Thoracic aorta (tissue), 2 donors: ENCODE data around the gene ADAMTS13. TPM values are rescaled to one million over a fixed set of nuclear protein-coding genes. Genes with fewer than 3 reads are reported as not detected.
A peak's percentile ranks its signal among the peaks of the same experiment; 100 is the strongest.

Source experiments
- ATAC-seq: fragments of 150-250 bp; one replicate; pipeline ENCODE4 v1.8.0; 2017; ENCODE audit warnings: low read depth; ENCODE audit not compliant: insufficient number of reproducible peaks, low FRiP score
- DNase-seq: peaks from one replicate; pipeline ENCODE4 v3.0.0-alpha.2; 2020; ENCODE audit warnings: low spot score
- H3K27ac ChIP-seq, 2 donors: fragments of 200-600 bp; sonication (generic); 1 replicate in 1 of 2; 2 replicates in 1 of 2; pipeline ENCODE4 v1.5.1; 2016; ENCODE audit warnings: mild to moderate bottlenecking in 2 of 2, moderate library complexity in 2 of 2
- H3K27me3 ChIP-seq: fragments of 200-600 bp; sonication (generic); replicated peaks from 2 replicates; pipeline ENCODE4 v1.6.0; 2016; ENCODE audit warnings: mild to moderate bottlenecking; ENCODE audit not compliant: insufficient read depth
- H3K36me3 ChIP-seq: fragments of 200-600 bp; sonication (generic); one replicate; pipeline ENCODE4 v1.5.1; 2016
- H3K4me1 ChIP-seq, 2 donors: fragments of 200-600 bp; sonication (generic); 1 replicate in 1 of 2; 2 replicates in 1 of 2; pipeline versions ENCODE4 v1.5.1 to v1.6.0; 2016; ENCODE audit warnings: low read depth in 2 of 2, mild to moderate bottlenecking in 1 of 2; ENCODE audit not compliant: control insufficient read depth in 1 of 2
- H3K4me3 ChIP-seq: fragments of 200-600 bp; sonication (generic); 2 replicates; pipeline ENCODE4 v1.5.1; 2016; ENCODE audit warnings: mild to moderate bottlenecking
- H3K9me3 ChIP-seq: fragments of 200-600 bp; sonication (generic); 2 replicates; pipeline ENCODE4 v1.5.1; 2016
- total RNA-seq, 2 donors: library from RNA; depleted of rRNA; stranded (reverse); fragments of >200 nt; gene quantifications; one replicate each; pipeline versions ENCODE4 v1.1.0 to v1.2.3, GENCODE V29; 2016
- TF ChIP-seq, protein P1 (sequence below): fragments of 200-600 bp; sonication (generic); IDR thresholded peaks from one replicate; pipeline ENCODE4 v1.5.1; 2019; ENCODE audit warnings: antibody characterized with exemption

The ADAMTS13 gene
- total RNA-seq, 2 donors from 2014 or later: 1.3 to 6.0 TPM

DNA sequence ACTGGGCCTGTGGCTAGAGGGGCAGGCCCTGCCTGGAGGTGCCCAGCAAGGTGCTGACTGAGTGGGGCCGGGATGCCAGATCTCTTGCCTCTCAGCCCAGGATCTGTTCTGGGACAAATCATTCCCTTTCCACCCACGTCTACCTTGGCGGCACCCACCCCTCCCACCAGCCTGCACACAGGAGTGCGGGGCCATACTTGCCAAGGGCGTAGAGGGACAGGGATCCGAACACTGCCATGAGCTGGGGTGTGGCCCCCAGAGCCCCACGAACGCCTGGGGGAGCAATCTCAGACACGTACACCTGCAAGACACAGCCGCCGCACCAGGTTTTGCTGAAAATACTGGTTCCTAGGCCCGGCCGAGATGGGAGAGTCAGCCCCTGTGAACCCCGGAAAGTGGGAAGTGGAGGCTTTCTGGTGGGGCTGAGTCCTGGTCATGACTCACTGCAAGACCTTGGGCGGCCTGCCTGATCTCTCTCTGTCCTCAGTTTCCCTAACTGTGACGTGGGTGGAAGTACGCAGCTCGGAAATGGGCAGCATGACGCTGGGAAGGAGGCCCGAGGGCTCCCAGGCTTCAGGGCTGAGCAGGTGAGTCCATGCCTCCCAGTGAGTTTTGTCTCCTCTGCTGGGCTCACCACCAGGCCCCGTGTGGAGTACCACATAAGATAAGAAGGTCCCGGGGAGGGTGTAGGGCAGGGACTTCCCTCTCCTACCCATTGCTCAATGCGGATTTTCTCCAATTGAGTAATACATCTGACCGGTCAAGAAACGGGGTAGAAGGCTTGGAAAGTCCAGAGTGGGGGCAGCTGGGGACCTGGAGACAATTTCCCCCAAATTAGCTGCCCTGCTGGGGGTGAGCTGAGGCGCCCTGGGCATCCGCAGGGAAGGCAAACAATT, 54.1 kb downstream of the ADAMTS13 start:
- TF ChIP-seq, protein P1, sequence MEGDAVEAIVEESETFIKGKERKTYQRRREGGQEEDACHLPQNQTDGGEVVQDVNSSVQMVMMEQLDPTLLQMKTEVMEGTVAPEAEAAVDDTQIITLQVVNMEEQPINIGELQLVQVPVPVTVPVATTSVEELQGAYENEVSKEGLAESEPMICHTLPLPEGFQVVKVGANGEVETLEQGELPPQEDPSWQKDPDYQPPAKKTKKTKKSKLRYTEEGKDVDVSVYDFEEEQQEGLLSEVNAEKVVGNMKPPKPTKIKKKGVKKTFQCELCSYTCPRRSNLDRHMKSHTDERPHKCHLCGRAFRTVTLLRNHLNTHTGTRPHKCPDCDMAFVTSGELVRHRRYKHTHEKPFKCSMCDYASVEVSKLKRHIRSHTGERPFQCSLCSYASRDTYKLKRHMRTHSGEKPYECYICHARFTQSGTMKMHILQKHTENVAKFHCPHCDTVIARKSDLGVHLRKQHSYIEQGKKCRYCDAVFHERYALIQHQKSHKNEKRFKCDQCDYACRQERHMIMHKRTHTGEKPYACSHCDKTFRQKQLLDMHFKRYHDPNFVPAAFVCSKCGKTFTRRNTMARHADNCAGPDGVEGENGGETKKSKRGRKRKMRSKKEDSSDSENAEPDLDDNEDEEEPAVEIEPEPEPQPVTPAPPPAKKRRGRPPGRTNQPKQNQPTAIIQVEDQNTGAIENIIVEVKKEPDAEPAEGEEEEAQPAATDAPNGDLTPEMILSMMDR: no peak
- no peaks in the 10 kb centered on the region for H3K27me3 ChIP-seq

DNA sequence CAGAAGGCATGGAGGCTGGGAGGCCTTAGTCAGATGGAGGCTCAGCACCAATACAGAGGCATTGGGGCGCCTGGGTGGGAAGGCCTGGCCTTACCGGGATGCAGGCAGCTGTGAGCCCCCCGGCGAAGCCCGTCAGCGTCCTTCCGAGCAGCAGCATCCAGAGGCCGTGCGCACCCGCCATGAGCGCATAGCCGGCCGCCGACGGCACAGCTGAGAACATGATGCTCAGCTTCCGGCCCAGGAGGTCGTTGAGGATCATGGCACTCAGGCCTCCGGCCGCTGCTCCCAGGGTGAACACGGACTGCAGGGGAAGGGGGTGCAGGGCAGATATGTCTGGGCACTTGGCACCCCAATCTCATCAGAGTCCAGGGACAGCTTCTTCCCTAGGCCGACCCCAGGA, 54.8 kb downstream of the ADAMTS13 start:
- TF ChIP-seq, protein P1: no peak
- Histone ChIP-seq H3K27me3 (no peaks in the 10 kb centered on the region), H3K27ac (no peak overlapping the region), H3K36me3 (no peaks in the 10 kb centered on the region), H3K9me3 (no peaks in the 10 kb centered on the region), H3K4me3 (no peak overlapping the region), H3K4me1 (peaks cover 4 to 13% of the 10 kb centered on the region in 2 donors)
- no peak for DNase-seq
- ATAC-seq: no peak

More for the DNA sequence above, 54.1 kb downstream of the ADAMTS13 start:
- Histone ChIP-seq H3K9me3 (no peaks in the 10 kb centered on the region), H3K27ac (no peak overlapping the region), H3K4me3 (no peak overlapping the region), H3K4me1 (peaks cover 4 to 13% of the 10 kb centered on the region in 2 donors), H3K36me3 (no peaks in the 10 kb centered on the region)
- DNase-seq (no peak), ATAC-seq (no peak)

DNA sequence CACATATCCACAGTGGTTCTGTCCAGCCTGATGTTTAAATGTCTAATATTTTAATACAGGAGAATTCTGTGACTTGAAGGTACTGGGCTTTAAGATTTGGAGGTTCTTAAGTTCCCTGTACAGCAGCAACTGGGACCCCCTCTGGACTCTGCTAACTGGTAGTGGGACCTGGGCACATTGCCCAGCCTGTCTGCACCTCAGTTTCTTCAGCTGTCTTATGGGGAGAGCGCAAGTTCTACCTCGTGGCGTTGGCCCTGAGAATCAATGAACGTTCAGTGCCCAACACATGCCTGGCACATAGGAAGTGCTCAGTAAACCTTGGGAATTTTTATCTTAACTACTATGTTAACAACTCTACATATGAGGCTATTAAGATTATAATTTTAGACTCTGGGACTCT, 55.3 kb downstream of the ADAMTS13 start:
- no peak overlapping the region for H3K27ac ChIP-seq
- H3K36me3 ChIP-seq: no peaks in the 10 kb centered on the region
- no peaks in the 10 kb centered on the region for H3K9me3 ChIP-seq
- ATAC-seq: no peak
- peaks cover 4 to 13% of the 10 kb centered on the region in 2 donors for H3K4me1 ChIP-seq
- TF ChIP-seq, protein P1: no peak
- H3K27me3 ChIP-seq: no peaks in the 10 kb centered on the region
- no peak for DNase-seq
- no peak overlapping the region for H3K4me3 ChIP-seq

DNA sequence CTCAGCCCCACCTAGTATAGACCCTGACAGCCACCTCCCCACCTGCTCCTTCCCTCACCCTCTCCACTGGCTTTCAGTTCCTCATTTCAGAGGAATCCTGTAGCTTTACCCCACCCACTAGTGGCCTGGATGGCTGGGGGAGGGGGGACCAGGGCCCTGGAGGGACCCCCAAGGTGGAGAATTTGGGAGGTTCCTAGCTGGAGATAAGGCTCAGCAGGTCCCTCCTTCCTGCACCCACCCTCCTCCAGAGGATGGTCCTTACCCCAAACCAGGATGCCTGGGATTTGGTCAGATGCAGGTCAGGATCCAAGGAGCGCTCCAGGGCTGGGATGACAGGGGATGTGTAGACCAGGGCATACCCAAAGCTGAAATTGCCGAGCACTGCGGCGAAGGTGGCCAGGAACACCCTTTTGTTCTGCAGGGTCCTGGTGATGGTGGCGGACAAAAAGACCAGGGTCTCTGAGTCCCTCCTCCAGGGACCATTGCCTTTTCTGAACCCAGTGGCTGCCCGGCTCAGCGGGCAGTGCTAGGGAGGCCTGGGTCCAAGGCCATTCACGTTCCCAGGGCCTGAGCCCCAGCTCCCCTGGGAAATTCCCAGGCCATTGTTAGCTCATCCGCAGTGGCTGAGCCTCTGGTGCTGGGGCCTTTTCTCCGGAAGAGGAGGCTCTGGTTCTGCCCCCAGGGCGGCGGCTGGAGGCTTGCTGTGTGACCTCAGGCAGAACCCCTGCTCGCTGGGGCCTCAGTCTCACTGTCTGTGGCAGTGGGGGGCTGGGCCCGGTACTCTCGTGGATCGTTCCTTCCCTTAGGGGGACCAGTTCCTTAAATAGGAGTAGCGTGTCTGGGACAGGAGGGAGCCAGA, 56.1 kb downstream of the ADAMTS13 start:
- H3K4me1 ChIP-seq: peaks cover 4 to 13% of the 10 kb centered on the region in 2 donors
- DNase-seq (no peak), ATAC-seq (no peak)
- H3K9me3 ChIP-seq: no peaks in the 10 kb centered on the region
- no peaks in the 10 kb centered on the region for H3K27me3 ChIP-seq
- H3K27ac ChIP-seq: peak overlapping the region in 1 of 2 donors; percentile 37
- TF ChIP-seq, protein P1: no peak
- H3K4me3 ChIP-seq: peak overlapping the region; percentile 72
- no peaks in the 10 kb centered on the region for H3K36me3 ChIP-seq
